GM18907 (cell line): Measurements from ENCODE around the gene MAOA.

Source experiments
- ATAC-seq: cut with Tn5 transposase; IDR thresholded peaks from one replicate; pipeline ENCODE4 v1.9.1; 2021; ENCODE audit warnings: mild to moderate bottlenecking, moderate library complexity; ENCODE audit not compliant: unreplicated experiment

The MAOA gene

GRCh38 chrX:43750248-43750676 is 94.2 kb downstream of the MAOA start:
- peak; percentile 85 for ATAC-seq

GRCh38 chrX:43753637-43754036 is 97.5 kb downstream of the MAOA start:
- no peak for ATAC-seq

GRCh38 chrX:43756076-43756475 is 100.0 kb downstream of the MAOA start:
- no peak for ATAC-seq

GRCh38 chrX:43758044-43758443 is 101.9 kb downstream of the MAOA start:
- no peak for ATAC-seq

- no peak for ATAC-seq
Observed at GRCh38 chrX:43785930-43786591, 130.0 kb downstream of the MAOA start.
